Small intestine (tissue), 7 donors: ENCODE measurements around the gene NEURL3. TPM values are rescaled to one million over a fixed set of nuclear protein-coding genes. Genes with fewer than 3 reads are reported as not detected.
A peak's percentile ranks its signal among the peaks of the same experiment; 100 is the strongest.
"Not testable (repeated sequence)": the region's sequence is repeated elsewhere in the genome, so short reads cannot be mapped to it uniquely, and the experiment has no call there.

ENCODE experiments used
- DNase-seq, 2 donors: peaks; one replicate each; pipeline versions ENCODE4 v3.0.0 to v3.0.0-alpha.2; 2013
- FAIRE-seq: peaks from 2 replicates; lab custom pipeline; 2012; peaks lifted over from hg19 to GRCh38; lab: Jason Lieb, UNC
- H3K27ac ChIP-seq, 3 donors: one replicate each; pipeline ENCODE4 v1.5.1; 2013; ENCODE audit warnings: low read length in 2 of 3, mild to moderate bottlenecking in 2 of 3, control low read depth in 1 of 3, inconsistent platforms in 1 of 3, low read depth in 1 of 3, moderate library complexity in 1 of 3
- H3K27me3 ChIP-seq, 3 donors: one replicate each; pipeline ENCODE4 v1.6.1; 2013; ENCODE audit warnings: low read length in 3 of 3, inconsistent platforms in 1 of 3; ENCODE audit not compliant: control insufficient read depth in 3 of 3, insufficient read depth in 3 of 3
- H3K36me3 ChIP-seq, 3 donors: one replicate each; pipeline ENCODE4 v1.6.1; 2013; ENCODE audit warnings: low read length in 3 of 3, inconsistent platforms in 1 of 3, low read depth in 1 of 3, mild to moderate bottlenecking in 1 of 3, moderate library complexity in 1 of 3; ENCODE audit not compliant: control insufficient read depth in 3 of 3, insufficient read depth in 2 of 3
- H3K4me1 ChIP-seq, 3 donors: one replicate each; pipeline ENCODE4 v1.6.1; 2013; ENCODE audit warnings: low read length in 2 of 3, inconsistent platforms in 1 of 3, low read depth in 1 of 3, mild to moderate bottlenecking in 1 of 3, moderate library complexity in 1 of 3; ENCODE audit not compliant: control insufficient read depth in 3 of 3, insufficient read depth in 2 of 3
- H3K4me3 ChIP-seq, 3 donors: one replicate each; pipeline ENCODE4 v1.5.1; 2013; ENCODE audit warnings: low read length in 3 of 3, control low read depth in 1 of 3, inconsistent platforms in 1 of 3, low read depth in 1 of 3, mild to moderate bottlenecking in 1 of 3, moderate library complexity in 1 of 3
- H3K9me3 ChIP-seq, 2 donors: one replicate each; pipeline ENCODE4 v1.6.1; 2013; ENCODE audit warnings: low read depth in 1 of 2, low read length in 1 of 2; ENCODE audit not compliant: control insufficient read depth in 2 of 2, insufficient read depth in 1 of 2
- WGBS, 3 donors: extraction: QIAGEN DNeasy Blood & Tissue Kit; methylation state at CpG; one replicate each; pipeline ENCODE4 v1.1.7; 2013; 5-methylcytosine and 5-hydroxymethylcytosine counted together
- polyA plus RNA-seq, 4 donors: library from polyadenylated mRNA; stranded (reverse) in 3 of 4; unstranded in 1 of 4; fragments of 200-250 nt in 3 of 4; fragments of 120-200 nt in 1 of 4; gene quantifications; one replicate each; pipeline versions ENCODE4 v1.2.1 to v1.2.3, GENCODE V29; 2013
- donor health status: healthy with polysubstance abuse.
- donor health status: control.
- donor health status: control.
- donor health status: Bipolar disorder and iron deficiency.
- donor health status: healthy.

The NEURL3 gene
- polyA plus RNA-seq, 4 donors = 0.61 to 6.2 (median 3.1) TPM

- Histone ChIP-seq H3K4me3 (no peak overlapping the region), H3K36me3 (no peaks in the 10 kb centered on the region), H3K9me3 (no peaks in the 10 kb centered on the region), H3K27me3 (peaks cover 0 to 17% (median 3%) of the 10 kb centered on the region in 3 donors), H3K4me1 (peaks cover 0 to 43% (median 8%) of the 10 kb centered on the region in 3 donors), H3K27ac (no peak overlapping the region)
- FAIRE-seq = no peak
- peak in 1 of 2 donors; percentile 50 for DNase-seq
- WGBS, 3 donors = 63 to 75% (median 72%) methylated on average over 13 of the region's 13 CpGs
Observed at GRCh38 chr2:96502891-96503636, 2.1 kb downstream of the NEURL3 start.

GRCh38 chr2:96501886-96502810 lies 3.0 kb downstream of the NEURL3 start:
- peak; percentile 53 to 75 for DNase-seq
- 51 to 76% (median 71%) methylated on average over 16 of the region's 16 CpGs for WGBS, 3 donors
- H3K27me3 ChIP-seq = peaks cover 0 to 17% (median 3%) of the 10 kb centered on the region in 3 donors
- FAIRE-seq = no peak
- H3K36me3 ChIP-seq = peaks cover 0 to under 1% (median 0%) of the 10 kb centered on the region in 3 donors
- no peak overlapping the region for H3K4me3 ChIP-seq
- H3K9me3 ChIP-seq = no peaks in the 10 kb centered on the region
- H3K4me1 ChIP-seq = peaks cover 0 to 40% (median 8%) of the 10 kb centered on the region in 3 donors
- peak overlapping the region in 1 of 3 donors; percentile 80 for H3K27ac ChIP-seq

GRCh38 chr2:96501471-96501874 lies 3.7 kb downstream of the NEURL3 start:
- no peak for FAIRE-seq
- no peak overlapping the region for H3K4me3 ChIP-seq
- H3K27me3 ChIP-seq = peaks cover 0 to 17% (median 3%) of the 10 kb centered on the region in 3 donors
- peaks cover 0 to 2% (median 0%) of the 10 kb centered on the region in 3 donors for H3K36me3 ChIP-seq
- no peaks in the 10 kb centered on the region for H3K9me3 ChIP-seq
- peaks cover 0 to 38% (median 8%) of the 10 kb centered on the region in 3 donors for H3K4me1 ChIP-seq
- H3K27ac ChIP-seq = peak overlapping the region in 1 of 3 donors; percentile 80
- 30 to 68% (median 35%) methylated on average over 2 of the region's 2 CpGs for WGBS, 3 donors
- no peak for DNase-seq

- Histone ChIP-seq H3K4me3 (no peak overlapping the region), H3K27ac (no peak overlapping the region), H3K36me3 (peaks cover 0 to 2% (median 0%) of the 10 kb centered on the region in 3 donors), H3K27me3 (peaks cover 0 to 17% (median 3%) of the 10 kb centered on the region in 3 donors), H3K9me3 (peaks cover 0 to 4% of the 10 kb centered on the region in 2 donors), H3K4me1 (peaks cover 0 to 28% (median 8%) of the 10 kb centered on the region in 3 donors)
- WGBS, 3 donors = 53 to 85% (median 76%) methylated on average over 59 to 64 of the region's 64 CpGs
- DNase-seq = no peak
- FAIRE-seq = no peak
Observed at GRCh38 chr2:96500385-96501066, 4.6 kb downstream of the NEURL3 start.

- FAIRE-seq (no peak), DNase-seq (no peak)
- H3K27me3 ChIP-seq = peaks cover 0 to 17% (median 3%) of the 10 kb centered on the region in 3 donors
- no peak overlapping the region for H3K27ac ChIP-seq
- no peak overlapping the region for H3K4me3 ChIP-seq
- H3K9me3 ChIP-seq = peaks cover 0 to 13% of the 10 kb centered on the region in 2 donors
- 90 to 92% (median 91%) methylated on average over 14 to 15 of the region's 15 CpGs for WGBS, 3 donors
- peaks cover 0 to 21% (median 8%) of the 10 kb centered on the region in 3 donors for H3K4me1 ChIP-seq
- peaks cover 0 to 2% (median 0%) of the 10 kb centered on the region in 3 donors for H3K36me3 ChIP-seq
Observed at GRCh38 chr2:96499061-96499960, 5.8 kb downstream of the NEURL3 start.

- 89 to 97% (median 97%) methylated on average over 6 of the region's 6 CpGs for WGBS, 3 donors
- DNase-seq, H3K36me3 ChIP-seq, H3K4me3 ChIP-seq, FAIRE-seq, H3K27ac ChIP-seq: not testable (repeated sequence)
- H3K4me1 ChIP-seq = peaks cover 0 to 19% (median 8%) of the 10 kb centered on the region in 3 donors
- H3K27me3 ChIP-seq = peaks cover 0 to 17% (median 3%) of the 10 kb centered on the region in 3 donors
- peaks cover 0 to 13% of the 10 kb centered on the region in 2 donors for H3K9me3 ChIP-seq
Observed at GRCh38 chr2:96498611-96499010, 6.5 kb downstream of the NEURL3 start.

- DNase-seq = no peak
- peaks cover 0 to 18% (median 3%) of the 10 kb centered on the region in 3 donors for H3K27me3 ChIP-seq
- H3K4me3 ChIP-seq = no peak overlapping the region
- peaks cover 0 to 2% (median 0%) of the 10 kb centered on the region in 3 donors for H3K36me3 ChIP-seq
- peaks cover 0 to 13% of the 10 kb centered on the region in 2 donors for H3K9me3 ChIP-seq
- peaks cover 0 to 13% (median 8%) of the 10 kb centered on the region in 3 donors for H3K4me1 ChIP-seq
- FAIRE-seq = no peak
- no peak overlapping the region for H3K27ac ChIP-seq
- WGBS, 3 donors = 77 to 81% (median 77%) methylated on average over 12 of the region's 12 CpGs
Observed at GRCh38 chr2:96498021-96498431, 7.1 kb downstream of the NEURL3 start.
